HFFc6 (cell line): ENCODE data around the gene PCDHGA1. TPM values are rescaled to one million over a fixed set of nuclear protein-coding genes. Genes with fewer than 3 reads are reported as not detected.
"Not testable (repeated sequence)": the region's sequence is repeated elsewhere in the genome, so short reads cannot be mapped to it uniquely, and the experiment has no call there.

Experiments
- DNase-seq: peaks from one replicate; pipeline ENCODE4 v3.0.0-alpha.2; 2018
- H3K27ac Mint-ChIP-seq: 2 replicates; pipeline ENCODE4 v1.8.0; 2020; ENCODE audit warnings: mild to moderate bottlenecking, mixed read lengths
- H3K27me3 Mint-ChIP-seq: 2 replicates; pipeline ENCODE4 v1.8.0; 2021; ENCODE audit warnings: mild to moderate bottlenecking, moderate library complexity, mixed read lengths; ENCODE audit not compliant: insufficient read depth
- H3K36me3 Mint-ChIP-seq: 2 replicates; pipeline ENCODE4 v1.8.0; 2021; ENCODE audit warnings: low read depth, mixed read lengths
- H3K4me1 Mint-ChIP-seq: 2 replicates; pipeline ENCODE4 v1.8.0; 2020; ENCODE audit warnings: low read depth, mixed read lengths
- H3K4me3 Mint-ChIP-seq: 2 replicates; pipeline ENCODE4 v1.8.0; 2020; ENCODE audit warnings: mild to moderate bottlenecking, moderate library complexity, mixed read lengths
- H3K9me3 Mint-ChIP-seq: 2 replicates; pipeline ENCODE4 v1.8.0; 2020; ENCODE audit warnings: mild to moderate bottlenecking, mixed read lengths
- CTCF ChIP-seq: fragments of 200-600 bp; sonication (generic); IDR thresholded peaks from 2 replicates; pipeline ENCODE4 v1.5.0; 2021; ENCODE audit warnings: antibody characterized with exemption, mild to moderate bottlenecking
- total RNA-seq, 6 experiments: library from RNA; stranded (reverse); fragmentation: NEBNext Ultra II Directional; extraction: Animal tissue kit (Norgen Biotek cat#: 25700); gene quantifications; 2 replicates in 1 of 6; 3 replicates in 5 of 6; pipeline ENCODE4 v1.2.3, GENCODE V29; 2021

Gene PCDHGA1
- total RNA-seq, 6 experiments from 2014 or later = 0.91 to 1.6 (median 1.2) TPM

GRCh38 chr5:141411575-141411974 lies 81.3 kb downstream of the PCDHGA1 start:
- Mint-ChIP-seq H3K4me1 (no peaks in the 10 kb centered on the region; the same call in 1 of the 2 replicates), H3K36me3 (peaks cover 48% of the 10 kb centered on the region), H3K4me3 (no peak overlapping the region), H3K27ac (no peak overlapping the region), H3K27me3 (no peaks in the 10 kb centered on the region), H3K9me3 (peaks cover 42% of the 10 kb centered on the region)
- no peak for DNase-seq
- TF ChIP-seq CTCF = no peak

GRCh38 chr5:141412854-141413539 lies 82.7 kb downstream of the PCDHGA1 start, which contains the start of gene PCDHGA10:
Gene PCDHGA10, plus strand, starts transcription at chr5:141412987. Its CDS starts 189 bp downstream, at chr5:141413176.
- Mint-ChIP-seq H3K4me1 (peaks cover 4% of the 10 kb centered on the region), H3K27me3 (peaks cover 2% of the 10 kb centered on the region; the same call in 1 of the 2 replicates), H3K36me3 (peaks cover 45% of the 10 kb centered on the region), H3K27ac (no peak within 1 kb of the TSS), H3K4me3 (0 out of 2 replicates have a peak within 1 kb of the TSS, but pooled peaks have one; percentile 20), H3K9me3 (peaks cover 38% of the 10 kb centered on the region)
- peak; percentile 26 for DNase-seq
- TF ChIP-seq CTCF = peak; percentile 73

- Mint-ChIP-seq H3K36me3 (peaks cover 45% of the 10 kb centered on the region), H3K27me3 (peaks cover 2% of the 10 kb centered on the region; the same call in 1 of the 2 replicates), H3K4me3 (no peak overlapping the region), H3K27ac (no peak overlapping the region), H3K9me3 (peaks cover 38% of the 10 kb centered on the region), H3K4me1 (peaks cover 10% of the 10 kb centered on the region)
- DNase-seq = no peak
- no peak for TF ChIP-seq CTCF
These were observed 83.3 kb downstream of the PCDHGA1 start for GRCh38 chr5:141413540-141414069.

- H3K36me3 Mint-ChIP-seq = peaks cover 43% of the 10 kb centered on the region
- not testable (repeated sequence) for H3K4me3 Mint-ChIP-seq
These were observed 84.4 kb downstream of the PCDHGA1 start for GRCh38 chr5:141414548-141415274.

GRCh38 chr5:141415275-141415618 lies 84.9 kb downstream of the PCDHGA1 start:
- peaks cover 14% of the 10 kb centered on the region for H3K4me1 Mint-ChIP-seq
- H3K9me3 Mint-ChIP-seq = peaks cover 32% of the 10 kb centered on the region
- peaks cover 45% of the 10 kb centered on the region for H3K36me3 Mint-ChIP-seq

More at GRCh38 chr5:141414548-141415274, 84.4 kb downstream of the PCDHGA1 start:
- not testable (repeated sequence) for H3K27me3 Mint-ChIP-seq, H3K27ac Mint-ChIP-seq, DNase-seq
- Mint-ChIP-seq H3K9me3 (peaks cover 33% of the 10 kb centered on the region), H3K4me1 (peaks cover 14% of the 10 kb centered on the region)

GRCh38 chr5:141417494-141418172 lies 87.3 kb downstream of the PCDHGA1 start, which contains the start of gene PCDHGB7:
Gene PCDHGB7, plus strand, starts transcription at chr5:141417677. Its CDS starts 183 bp downstream, at chr5:141417860.
- Mint-ChIP-seq H3K9me3 (peaks cover 50% of the 10 kb centered on the region), H3K4me1 (peaks cover 25% of the 10 kb centered on the region), H3K4me3 (peak within 1 kb of the TSS; percentile 90), H3K27ac (peak within 1 kb of the TSS; percentile 79; the same call in 1 of the 2 replicates), H3K36me3 (peaks cover 61% of the 10 kb centered on the region)
- TF ChIP-seq CTCF = peak; percentile 86
- not testable (repeated sequence) for H3K27me3 Mint-ChIP-seq
- DNase-seq = peak; percentile 83

More at GRCh38 chr5:141415275-141415618, 84.9 kb downstream of the PCDHGA1 start:
- not testable (repeated sequence) for H3K27me3 Mint-ChIP-seq, H3K4me3 Mint-ChIP-seq, DNase-seq, H3K27ac Mint-ChIP-seq
